NCI-H2227 treated with DMSO at 0.1 percent for 48 hours (cell line): ENCODE data around the gene MTOR.
"Not testable (repeated sequence)": the region's sequence is repeated elsewhere in the genome, so short reads cannot be mapped to it uniquely, and the experiment has no call there.

Experiments
- DNase-seq: peaks from one replicate; lab custom pipeline; 2025; lab: John Stamatoyannopoulos, UW

MTOR gene

GRCh38 chr1:11280719-11281376 lies 18.5 kb upstream of the MTOR start:
- DNase-seq: no peak

- no peak for DNase-seq
Measured at GRCh38 chr1:11279630-11280029, 17.3 kb upstream of the MTOR start.

GRCh38 chr1:11279152-11279551 lies 16.8 kb upstream of the MTOR start:
- DNase-seq: no peak

- no peak for DNase-seq
Measured at GRCh38 chr1:11273595-11274234, 11.4 kb upstream of the MTOR start.

- peak; percentile 71 for DNase-seq
Measured at GRCh38 chr1:11272832-11273594, 10.7 kb upstream of the MTOR start, which contains the start of gene UBIAD1. UBIAD1 (plus strand) TSS chr1:11273198; CDS start chr1:11273532, 334 bp downstream.

GRCh38 chr1:11272544-11272831 lies 10.1 kb upstream of the MTOR start:
- no peak for DNase-seq

GRCh38 chr1:11267350-11268337 lies 5.3 kb upstream of the MTOR start:
- not testable (repeated sequence) for DNase-seq

GRCh38 chr1:11266268-11267074 lies 4.1 kb upstream of the MTOR start:
- no peak for DNase-seq

GRCh38 chr1:11256299-11256698 lies 6.1 kb downstream of the MTOR start:
- DNase-seq: no peak

- no peak for DNase-seq
Measured at GRCh38 chr1:11253226-11253625, 9.1 kb downstream of the MTOR start.

GRCh38 chr1:11252538-11252937 lies 9.8 kb downstream of the MTOR start:
- no peak for DNase-seq

GRCh38 chr1:11248169-11248568 lies 14.2 kb downstream of the MTOR start:
- no peak for DNase-seq

- no peak for DNase-seq
Measured at GRCh38 chr1:11245904-11246719, 16.2 kb downstream of the MTOR start.

- no peak for DNase-seq
Measured at GRCh38 chr1:11245248-11245647, 17.1 kb downstream of the MTOR start.

GRCh38 chr1:11238311-11238710 lies 24.0 kb downstream of the MTOR start:
- DNase-seq: no peak

GRCh38 chr1:11237356-11237755 lies 25.0 kb downstream of the MTOR start:
- DNase-seq: no peak

- no peak for DNase-seq
Measured at GRCh38 chr1:11233208-11233607, 29.1 kb downstream of the MTOR start.

- no peak for DNase-seq
Measured at GRCh38 chr1:11229203-11229602, 33.1 kb downstream of the MTOR start.

GRCh38 chr1:11227106-11228077 lies 35.0 kb downstream of the MTOR start:
- no peak for DNase-seq
